Transverse colon (tissue), 4 donors: ENCODE measurements around the gene ZBTB44. TPM values are rescaled to one million over a fixed set of nuclear protein-coding genes. Genes with fewer than 3 reads are reported as not detected.

Experiments used
- DNase-seq: peaks from one replicate; pipeline ENCODE4 v3.0.0-alpha.2; 2019
- H3K27ac ChIP-seq, 4 donors: fragments of 200-600 bp; sonication (generic); 2 replicates each; pipeline ENCODE4 v1.5.1; 2016 to 2018; ENCODE audit warnings: inconsistent platforms in 4 of 4
- H3K27me3 ChIP-seq: fragments of 200-600 bp; sonication (generic); 2 replicates; pipeline ENCODE4 v1.5.1; 2017; ENCODE audit warnings: inconsistent platforms
- H3K36me3 ChIP-seq, 4 donors: fragments of 200-600 bp; sonication (generic); 2 replicates each; pipeline ENCODE4 v1.5.1; 2017 to 2019; ENCODE audit warnings: inconsistent platforms in 4 of 4
- H3K4me1 ChIP-seq, 4 donors: fragments of 200-600 bp; sonication (generic); 2 replicates each; pipeline ENCODE4 v1.5.1; 2017 to 2020; ENCODE audit warnings: inconsistent platforms in 4 of 4
- H3K4me3 ChIP-seq, 4 donors: fragments of 200-600 bp; sonication (generic); 1 replicate in 1 of 4; 2 replicates in 3 of 4; pipeline versions ENCODE4 v1.5.1 to v1.6.1; 2017 to 2019; ENCODE audit warnings: inconsistent platforms in 4 of 4
- H3K9me3 ChIP-seq, 2 donors: fragments of 200-600 bp; sonication (generic); 2 replicates each; pipeline ENCODE4 v1.5.1; 2017 to 2019; ENCODE audit warnings: inconsistent platforms in 2 of 2
- EP300 ChIP-seq: sonication (generic); formaldehyde crosslinking; IDR thresholded peaks from one replicate; pipeline ENCODE4 v1.6.1; 2017; ENCODE audit warnings: antibody characterized with exemption, low read depth
- POLR2A ChIP-seq: fragments of 450-650 bp; IDR thresholded peaks from one replicate; pipeline ENCODE4 v1.6.1; 2016; ENCODE audit warnings: antibody characterized with exemption, mild to moderate bottlenecking, moderate library complexity
- POLR2AphosphoS5 ChIP-seq, 3 donors: sonication (generic); formaldehyde crosslinking; IDR thresholded peaks; one replicate each; pipeline ENCODE4 v1.6.1; 2016; ENCODE audit warnings: antibody characterized with exemption in 3 of 3
- WGBS, 2 donors: methylation state at CpG; one replicate each; pipeline ENCODE4 v1.1.5; 2018; ENCODE audit warnings: low coverage in 1 of 2; 5-methylcytosine and 5-hydroxymethylcytosine counted together
- in situ Hi-C, 4 donors: fragments of 200-750 bp; cut with MboI; loops; one replicate each; pipeline versions ENCODE4 v1.15.0 to v1.15.1; 2017; ENCODE audit warnings: low sequenced_read_pairs in 3 of 4, low pct_ligation_motif_present in 1 of 4, low pct_unique_long_range_greater_than_20kb in 1 of 4
- intact Hi-C: fragments of 100-400 bp; cut with DNase I; formaldehyde crosslinking; loops from one replicate; pipeline ENCODE4 v1.15.1; 2023; ENCODE audit warnings: low total_unique reads
- total RNA-seq, 4 donors: library from RNA; depleted of rRNA; stranded (reverse); fragments of >200 nt; gene quantifications; one replicate each; pipeline ENCODE4 v1.1.0, GENCODE V29; 2016
- TF ChIP-seq, protein P1 (sequence below), 5 experiments: fragments of 200-600 bp in 3 of 5; fragments of 450-650 bp in 2 of 5; sonication (generic) in 3 of 5; IDR thresholded peaks; 1 replicate in 2 of 5; 2 replicates in 3 of 5; pipeline ENCODE4 v1.5.1; 2016 to 2017; ENCODE audit warnings: antibody characterized with exemption in 5 of 5, inconsistent platforms in 3 of 5, mild to moderate bottlenecking in 2 of 5, moderate library complexity in 1 of 5

The ZBTB44 gene
- total RNA-seq, 4 donors from 2014 or later = 29.7 to 64.0 (median 48.6) TPM

DNA sequence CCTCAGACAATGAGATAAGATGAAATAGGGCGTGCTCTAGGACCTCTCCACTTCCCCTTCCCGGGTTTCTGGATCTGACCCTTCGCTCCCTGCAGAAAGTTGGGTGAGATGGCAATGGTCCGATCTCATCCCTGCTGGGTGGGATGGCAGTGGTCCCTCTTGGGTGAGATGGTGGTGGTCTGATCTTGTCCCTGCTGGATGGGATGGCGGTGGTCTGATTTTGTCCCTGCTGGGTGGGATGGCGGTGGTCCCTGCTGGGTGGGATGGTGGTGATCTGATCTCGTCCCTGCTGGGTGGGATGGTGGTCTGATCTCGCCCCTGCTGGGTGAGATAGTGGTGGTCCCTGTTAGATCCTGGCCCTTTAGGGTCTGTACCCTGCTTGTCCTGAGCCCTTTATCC lies 133.8 kb downstream of the ZBTB44 start:
- no peak for DNase-seq
- no peaks in the 10 kb centered on the region for H3K36me3 ChIP-seq
- 17 to 34% methylated on average over 2 to 8 of the region's 8 CpGs for WGBS, 2 donors
- H3K4me3 ChIP-seq = peak overlapping the region in 1 of 4 donors; percentile 31
- TF ChIP-seq, protein P1, sequence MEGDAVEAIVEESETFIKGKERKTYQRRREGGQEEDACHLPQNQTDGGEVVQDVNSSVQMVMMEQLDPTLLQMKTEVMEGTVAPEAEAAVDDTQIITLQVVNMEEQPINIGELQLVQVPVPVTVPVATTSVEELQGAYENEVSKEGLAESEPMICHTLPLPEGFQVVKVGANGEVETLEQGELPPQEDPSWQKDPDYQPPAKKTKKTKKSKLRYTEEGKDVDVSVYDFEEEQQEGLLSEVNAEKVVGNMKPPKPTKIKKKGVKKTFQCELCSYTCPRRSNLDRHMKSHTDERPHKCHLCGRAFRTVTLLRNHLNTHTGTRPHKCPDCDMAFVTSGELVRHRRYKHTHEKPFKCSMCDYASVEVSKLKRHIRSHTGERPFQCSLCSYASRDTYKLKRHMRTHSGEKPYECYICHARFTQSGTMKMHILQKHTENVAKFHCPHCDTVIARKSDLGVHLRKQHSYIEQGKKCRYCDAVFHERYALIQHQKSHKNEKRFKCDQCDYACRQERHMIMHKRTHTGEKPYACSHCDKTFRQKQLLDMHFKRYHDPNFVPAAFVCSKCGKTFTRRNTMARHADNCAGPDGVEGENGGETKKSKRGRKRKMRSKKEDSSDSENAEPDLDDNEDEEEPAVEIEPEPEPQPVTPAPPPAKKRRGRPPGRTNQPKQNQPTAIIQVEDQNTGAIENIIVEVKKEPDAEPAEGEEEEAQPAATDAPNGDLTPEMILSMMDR (IDR thresholded peaks at IDR 0.05) = no peak
- TF ChIP-seq EP300 = no peak
- no peak for TF ChIP-seq POLR2A
- no peak for TF ChIP-seq POLR2AphosphoS5 (IDR thresholded peaks at IDR 0.05)
- H3K9me3 ChIP-seq = no peaks in the 10 kb centered on the region
- in situ Hi-C loops (no loop called here), intact Hi-C loops (no loop called here)
- H3K27ac ChIP-seq = peak overlapping the region; percentile 88 to 93 (median 92)
- no peaks in the 10 kb centered on the region for H3K27me3 ChIP-seq
- peaks cover 25 to 77% (median 52%) of the 10 kb centered on the region in 4 donors for H3K4me1 ChIP-seq

DNA sequence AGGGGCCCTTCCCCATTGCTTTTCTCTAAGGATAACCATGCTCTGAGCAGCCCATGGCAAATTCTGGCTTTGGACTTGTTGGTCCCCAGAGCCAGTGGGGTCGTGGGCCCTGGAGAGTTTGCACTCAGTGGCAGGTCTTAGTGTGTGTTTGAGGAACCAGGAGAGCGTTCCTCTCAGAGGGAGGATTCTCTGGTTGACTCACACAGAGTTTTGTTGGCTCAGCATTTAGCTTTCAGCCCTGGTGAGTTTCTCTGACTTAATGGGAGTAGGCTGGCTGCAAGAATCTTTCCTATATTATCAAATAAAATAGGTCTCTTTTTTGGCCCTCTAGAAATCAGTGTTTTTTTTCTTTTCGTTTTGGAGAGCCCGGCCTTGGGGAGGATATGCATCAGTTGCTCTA lies 134.2 kb downstream of the ZBTB44 start:
- peak overlapping the region; percentile 88 to 93 (median 92) for H3K27ac ChIP-seq
- H3K4me1 ChIP-seq = peaks cover 25 to 79% (median 53%) of the 10 kb centered on the region in 4 donors
- in situ Hi-C loops = no loop called here
- no peaks in the 10 kb centered on the region for H3K27me3 ChIP-seq
- intact Hi-C loops = no loop called here
- no peaks in the 10 kb centered on the region for H3K9me3 ChIP-seq
- no peak for DNase-seq
- 32 to 52% methylated on average over 2 to 4 of the region's 4 CpGs for WGBS, 2 donors
- TF ChIP-seq POLR2A (no peak), EP300 (no peak), POLR2AphosphoS5 (IDR thresholded peaks at IDR 0.05) (no peak)
- TF ChIP-seq, protein P1 (IDR thresholded peaks at IDR 0.05) = no peak
- peak overlapping the region in 1 of 4 donors; percentile 31 for H3K4me3 ChIP-seq
- no peaks in the 10 kb centered on the region for H3K36me3 ChIP-seq

DNA sequence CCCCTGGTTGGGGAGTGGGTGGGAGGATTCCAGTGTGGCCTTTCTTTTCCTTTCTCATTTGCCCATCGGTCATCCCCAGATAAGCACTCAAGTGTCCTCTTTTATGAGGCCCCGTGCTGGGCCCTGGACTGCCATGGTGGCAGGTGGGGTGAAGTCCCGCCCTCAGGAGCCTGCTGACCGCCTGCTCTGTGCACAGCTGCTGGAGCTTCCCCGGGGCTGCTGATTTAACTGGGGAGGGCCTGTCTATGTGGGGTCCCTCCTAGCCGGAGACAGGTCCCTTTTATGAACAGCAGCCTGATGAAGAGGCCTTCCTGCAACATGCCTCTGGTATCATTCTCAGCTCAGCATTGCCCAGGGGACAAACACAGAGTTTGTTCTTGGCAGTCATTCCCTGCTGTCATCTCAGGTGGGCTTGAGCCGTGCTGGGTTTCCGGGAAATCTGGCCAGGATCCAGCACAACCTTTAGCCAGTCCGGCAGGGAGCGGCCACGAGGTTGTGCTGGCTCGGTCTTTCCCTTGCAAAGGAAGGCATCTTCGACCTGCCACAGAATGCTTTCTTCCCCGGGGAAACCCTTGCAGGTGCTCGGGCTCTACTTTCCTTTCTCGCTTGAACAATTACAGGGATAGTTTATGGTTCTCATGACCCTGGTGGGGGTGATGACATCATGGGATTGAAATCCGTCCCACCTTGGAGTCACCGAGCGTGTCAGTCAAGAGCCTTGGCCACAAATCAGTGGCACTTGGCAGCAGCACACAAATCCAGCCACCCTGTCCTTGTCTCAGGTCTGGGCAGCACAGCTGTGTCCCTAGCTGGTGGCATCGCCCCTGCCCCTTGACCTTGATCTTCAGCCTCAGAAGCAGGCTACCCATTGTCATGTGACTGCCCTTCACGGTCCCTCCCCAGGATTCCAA lies 135.1 kb downstream of the ZBTB44 start:
- Histone ChIP-seq H3K4me3 (no peak overlapping the region), H3K27me3 (no peaks in the 10 kb centered on the region), H3K4me1 (peaks cover 25 to 79% (median 53%) of the 10 kb centered on the region in 4 donors), H3K36me3 (no peaks in the 10 kb centered on the region), H3K27ac (peak overlapping the region; percentile 88 to 93 (median 92)), H3K9me3 (no peaks in the 10 kb centered on the region)
- WGBS, 2 donors = 52% methylated on average over 21 of the region's 21 CpGs; no CpG with 5 or more reads in 1 of the 2 donors
- TF ChIP-seq, protein P1 (IDR thresholded peaks at IDR 0.05) = no peak
- peak; percentile 53 for TF ChIP-seq POLR2A
- no peak for TF ChIP-seq EP300
- TF ChIP-seq POLR2AphosphoS5 (IDR thresholded peaks at IDR 0.05) = peak in 2 of 3 donors; percentile 47 to 48
- intact Hi-C loops (no loop called here), in situ Hi-C loops (no loop called here)
- DNase-seq = peak; percentile 63

DNA sequence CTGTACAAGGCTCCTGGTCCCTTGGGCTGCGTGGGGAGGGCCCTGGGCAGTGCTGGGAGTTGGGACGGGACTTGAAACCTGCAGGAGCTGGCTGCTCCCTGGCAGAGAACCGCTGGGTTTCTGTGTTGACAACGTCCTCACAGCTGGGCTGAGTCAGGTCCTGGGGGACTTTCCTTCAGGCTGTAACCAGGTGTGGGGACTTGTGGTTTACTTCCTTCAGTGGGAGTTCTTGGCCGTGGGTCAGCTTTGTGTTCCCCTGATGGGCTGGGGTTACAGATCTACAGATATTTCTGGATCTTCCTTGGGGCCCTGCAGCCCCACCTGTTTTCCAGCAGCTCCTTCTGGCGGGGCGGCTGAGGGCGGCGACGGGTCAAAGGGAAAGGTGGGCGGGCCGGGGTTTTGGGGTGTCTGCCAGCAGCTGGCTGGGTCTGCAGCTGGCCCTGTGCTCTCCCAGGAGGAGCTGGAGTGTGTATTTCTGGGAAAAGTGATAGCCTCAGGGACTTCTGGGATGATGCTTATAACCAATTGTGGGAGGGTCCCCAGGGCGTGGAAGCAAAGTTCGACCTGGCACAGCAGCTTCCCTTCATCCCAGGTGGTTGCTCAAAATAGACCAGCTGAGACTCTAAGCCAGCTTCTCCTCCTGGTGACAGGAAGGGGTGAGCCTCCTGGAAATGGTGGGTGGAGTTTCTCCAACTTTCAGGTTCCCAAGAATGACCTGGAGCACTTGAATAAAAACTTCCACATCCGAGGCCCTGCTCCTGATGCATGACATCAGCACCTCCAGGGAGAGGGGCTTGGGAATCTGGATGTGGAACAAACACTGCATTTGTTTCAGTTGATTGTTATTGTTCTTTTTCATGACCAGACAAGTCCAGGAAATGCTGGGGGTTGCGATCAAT lies 136.0 kb downstream of the ZBTB44 start:
- Histone ChIP-seq H3K27me3 (no peaks in the 10 kb centered on the region), H3K36me3 (no peaks in the 10 kb centered on the region), H3K4me3 (no peak overlapping the region), H3K4me1 (peaks cover 25 to 74% (median 55%) of the 10 kb centered on the region in 4 donors), H3K27ac (peak overlapping the region; percentile 88 to 93 (median 92)), H3K9me3 (no peaks in the 10 kb centered on the region)
- peak; percentile 56 for DNase-seq
- WGBS, 2 donors = 42% methylated on average over 15 of the region's 16 CpGs; no CpG with 5 or more reads in 1 of the 2 donors
- intact Hi-C loops (no loop called here), in situ Hi-C loops (no loop called here)
- no peak for TF ChIP-seq POLR2A
